GM19238 (cell line): Measurements from ENCODE around the gene IRAK3.
"Not testable (repeated sequence)": the region's sequence is repeated elsewhere in the genome, so short reads cannot be mapped to it uniquely, and the experiment has no call there.

Experiments used
- DNase-seq: peaks from one replicate; pipeline ENCODE4 v3.0.0; 2011; ENCODE audit warnings: low spot score; ENCODE audit not compliant: insufficient read length

IRAK3 gene

DNA sequence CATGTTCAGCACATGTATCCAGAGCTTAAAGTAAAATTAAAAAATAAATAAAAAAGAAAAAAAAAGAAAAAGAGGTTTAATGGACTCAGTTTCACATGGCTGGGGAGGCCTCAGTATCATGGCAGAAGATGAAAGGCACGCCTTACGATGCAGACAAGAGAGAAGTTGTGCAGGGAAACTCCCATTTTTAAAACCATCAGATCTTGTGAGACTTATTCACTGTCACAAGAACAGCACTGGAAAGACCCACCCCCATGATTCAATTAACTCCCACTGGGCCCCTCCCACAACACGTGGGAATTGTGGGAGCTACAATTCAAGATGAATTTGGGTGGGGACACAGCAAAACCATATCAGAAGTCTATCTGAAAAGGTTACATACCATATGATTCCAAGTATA lies 24.0 kb downstream of the IRAK3 start:
- not testable (repeated sequence) for DNase-seq

GRCh38 chr12:66217342-66217917 lies 28.4 kb downstream of the IRAK3 start:
- no peak for DNase-seq

- no peak for DNase-seq
These were observed 39.4 kb downstream of the IRAK3 start for GRCh38 chr12:66228462-66228861.

DNA sequence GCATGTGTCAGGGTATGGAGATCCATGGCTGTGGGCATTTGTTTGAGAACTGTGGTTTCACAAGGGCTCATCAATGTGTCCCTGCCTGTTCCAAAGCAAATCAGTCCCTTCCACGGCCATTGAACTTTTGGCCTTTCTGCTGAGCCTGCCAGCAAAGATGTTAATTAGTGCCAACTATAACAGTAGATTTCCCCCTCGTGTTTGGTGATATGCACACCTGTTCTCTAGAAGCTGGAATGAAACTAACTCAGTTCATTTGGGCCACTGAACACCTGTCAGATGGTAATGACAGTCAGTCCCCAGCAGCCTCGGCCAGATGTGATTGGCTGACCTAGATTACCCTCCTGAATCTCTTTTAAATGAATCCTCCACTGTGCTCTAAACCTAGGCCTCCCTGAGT lies 43.2 kb downstream of the IRAK3 start:
- peak; percentile 14 for DNase-seq

DNA sequence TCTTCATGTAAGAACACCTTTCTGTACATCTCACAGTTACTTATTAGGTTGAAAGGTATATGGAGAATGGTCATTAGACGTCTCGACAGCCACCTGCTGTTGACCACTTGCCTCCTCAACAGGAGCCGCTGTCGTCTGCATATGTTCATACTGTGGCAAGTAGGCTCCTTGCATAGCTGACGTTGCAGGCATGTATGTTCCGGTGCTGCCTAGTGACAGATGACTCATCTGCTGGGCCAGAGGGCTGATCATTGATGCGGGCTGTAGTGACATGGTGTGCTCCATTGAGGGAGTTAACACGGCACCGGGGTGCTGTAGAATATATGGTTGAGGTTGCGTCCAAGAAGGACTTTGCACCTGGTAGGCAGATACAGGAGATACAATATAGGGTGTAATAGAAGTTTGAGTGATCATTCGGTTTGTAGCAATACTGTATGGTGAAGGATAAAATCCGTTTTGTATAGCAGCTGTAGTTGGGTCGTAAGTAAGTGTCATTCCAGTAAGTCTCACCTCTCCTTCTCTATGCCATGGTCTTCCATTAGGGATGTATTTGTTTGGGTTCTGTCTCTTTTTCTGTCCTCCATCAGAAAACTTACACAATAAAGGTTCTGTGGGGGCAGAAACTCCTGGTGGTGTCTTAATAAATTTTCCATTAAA lies 45.2 kb downstream of the IRAK3 start:
- DNase-seq: not testable (repeated sequence)

GRCh38 chr12:66234773-66235625 lies 46.0 kb downstream of the IRAK3 start:
- peak; percentile 45 for DNase-seq

DNA sequence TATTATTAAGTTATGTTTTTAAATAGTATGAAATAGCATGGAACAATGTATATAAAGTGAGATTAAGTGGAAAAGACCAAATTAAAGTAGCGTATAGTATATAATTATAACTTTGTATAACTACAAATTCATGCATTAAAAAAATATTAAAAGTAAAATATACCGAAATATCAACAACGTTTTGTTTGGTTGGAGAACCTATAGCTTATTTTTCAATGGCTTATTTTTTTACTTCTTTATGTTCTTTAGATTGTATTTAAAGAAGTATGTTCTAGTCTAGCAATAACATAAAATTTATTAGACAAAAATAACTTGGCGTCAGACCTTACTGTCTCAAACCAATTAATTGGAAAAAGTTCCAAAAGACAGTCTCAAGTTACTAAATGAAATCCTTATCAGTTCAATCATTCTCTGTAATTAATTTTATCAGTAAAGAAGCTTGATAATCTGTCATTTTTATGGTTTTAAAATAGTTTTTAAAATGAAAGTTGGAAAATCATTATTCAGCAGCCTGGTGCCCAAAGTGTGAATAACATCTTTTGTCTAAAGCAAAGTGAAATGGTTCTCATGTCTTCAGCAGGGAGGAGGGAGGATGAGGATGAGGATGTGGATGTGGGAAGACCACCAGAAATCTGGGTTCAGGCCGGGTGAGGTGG lies 46.7 kb downstream of the IRAK3 start:
- DNase-seq: no peak

- not testable (repeated sequence) for DNase-seq
These were observed 47.3 kb downstream of the IRAK3 start for GRCh38 chr12:66236282-66236675.

- peak; percentile 12 for DNase-seq
These were observed 48.0 kb downstream of the IRAK3 start for GRCh38 chr12:66236969-66237368.

DNA sequence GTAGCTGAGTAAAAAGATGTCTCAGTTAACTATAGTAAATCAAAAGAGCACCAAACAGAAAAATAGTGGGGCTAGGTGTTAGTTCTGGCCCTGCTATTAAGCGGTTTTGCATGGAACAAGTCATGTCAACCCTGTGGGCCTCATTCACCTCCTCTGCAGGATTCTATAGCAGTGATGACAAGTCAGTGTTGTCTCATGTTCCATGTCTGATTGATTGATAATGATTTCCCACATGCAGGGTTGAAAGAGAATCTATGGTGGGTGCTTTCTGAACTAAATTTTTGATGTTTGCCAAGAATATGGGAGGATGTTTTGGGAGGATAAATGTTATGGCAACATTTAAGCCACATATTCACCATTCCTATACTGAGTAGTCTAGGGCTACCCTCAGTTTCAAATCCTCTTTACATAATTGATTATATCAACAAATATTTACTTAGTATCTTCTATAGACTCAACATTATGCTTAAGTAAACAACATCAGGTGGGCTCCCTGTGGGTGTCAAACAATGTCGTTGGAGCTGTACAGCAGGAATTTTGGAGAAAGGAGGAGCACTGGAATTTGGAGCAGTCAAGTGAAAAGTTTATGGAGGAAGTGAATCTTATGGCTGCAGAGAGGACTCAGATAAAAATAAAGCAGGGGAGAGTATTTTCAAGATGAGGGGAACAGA lies 48.6 kb downstream of the IRAK3 start:
- DNase-seq: no peak

GRCh38 chr12:66239295-66239694 lies 50.3 kb downstream of the IRAK3 start:
- DNase-seq: no peak

- DNase-seq: no peak
These were observed 51.2 kb downstream of the IRAK3 start for GRCh38 chr12:66240096-66240820.

DNA sequence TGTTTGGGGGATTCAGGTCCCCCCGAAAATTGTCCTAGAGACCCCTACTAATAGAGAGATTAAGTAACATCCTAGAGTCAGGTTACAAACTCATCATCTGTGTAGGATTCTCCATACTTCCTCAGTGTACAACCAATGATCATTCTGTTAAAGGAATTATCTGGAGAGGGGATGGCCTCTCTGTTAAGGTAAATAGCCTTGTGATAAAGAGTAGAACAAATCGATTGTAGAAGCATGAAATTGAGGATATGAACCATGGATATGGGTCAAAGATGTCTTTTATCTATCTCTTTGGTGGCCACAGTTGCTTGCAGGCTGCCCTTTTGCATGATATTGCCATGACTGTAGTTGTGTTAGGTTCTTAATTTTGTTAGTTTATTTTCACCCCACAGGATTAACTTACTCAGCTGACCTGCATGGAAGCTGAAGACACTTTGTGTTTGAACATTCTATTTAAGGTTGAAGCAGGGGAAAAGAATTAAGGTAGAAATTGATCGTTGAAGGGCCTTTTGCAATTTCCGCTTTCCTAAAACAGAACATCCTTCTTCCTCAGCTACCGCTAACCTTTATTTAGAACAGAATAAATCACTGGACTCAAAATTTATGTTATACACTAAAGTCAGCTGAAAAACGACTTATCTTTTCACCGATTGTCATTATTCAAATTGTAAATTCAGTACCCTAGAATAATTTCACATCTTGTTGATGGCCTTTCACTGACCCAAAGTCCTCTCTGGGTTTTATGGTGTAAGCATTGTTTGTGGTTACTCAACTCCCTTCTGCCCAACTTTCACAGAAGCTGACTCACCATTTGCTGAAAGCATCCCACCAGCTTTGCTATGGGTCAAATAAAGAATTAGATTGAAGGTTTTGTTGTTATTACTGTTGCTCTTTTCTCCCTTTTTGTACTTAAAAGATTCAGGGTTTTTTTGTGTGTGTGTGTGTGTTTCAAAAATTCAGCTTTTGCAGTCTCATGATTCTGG lies 52.3 kb downstream of the IRAK3 start:
- DNase-seq: no peak

DNA sequence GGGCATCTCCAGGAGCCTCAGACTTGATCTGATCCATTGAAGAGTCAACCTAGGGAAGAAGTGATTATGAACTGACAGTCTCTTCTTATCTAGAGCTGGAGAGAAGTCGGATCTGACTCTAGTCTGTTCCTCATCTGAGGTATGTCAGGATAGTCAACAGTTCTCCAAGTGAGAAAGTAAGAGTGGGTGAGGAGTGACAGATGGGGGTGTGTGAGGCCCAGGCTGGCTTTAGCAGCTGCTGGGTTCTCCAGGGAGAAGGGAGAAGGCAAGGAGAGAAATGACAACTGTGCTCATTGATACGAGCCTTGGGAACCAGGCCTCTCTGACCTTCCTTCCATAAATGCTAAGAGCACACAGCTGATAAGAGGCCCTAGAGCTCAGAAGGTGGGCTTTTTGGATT lies 53.3 kb downstream of the IRAK3 start:
- no peak for DNase-seq

GRCh38 chr12:66243911-66244310 lies 54.9 kb downstream of the IRAK3 start:
- DNase-seq: no peak

GRCh38 chr12:66244446-66244845 lies 55.4 kb downstream of the IRAK3 start:
- DNase-seq: no peak

- no peak for DNase-seq
These were observed 58.7 kb downstream of the IRAK3 start for GRCh38 chr12:66247741-66248140.

DNA sequence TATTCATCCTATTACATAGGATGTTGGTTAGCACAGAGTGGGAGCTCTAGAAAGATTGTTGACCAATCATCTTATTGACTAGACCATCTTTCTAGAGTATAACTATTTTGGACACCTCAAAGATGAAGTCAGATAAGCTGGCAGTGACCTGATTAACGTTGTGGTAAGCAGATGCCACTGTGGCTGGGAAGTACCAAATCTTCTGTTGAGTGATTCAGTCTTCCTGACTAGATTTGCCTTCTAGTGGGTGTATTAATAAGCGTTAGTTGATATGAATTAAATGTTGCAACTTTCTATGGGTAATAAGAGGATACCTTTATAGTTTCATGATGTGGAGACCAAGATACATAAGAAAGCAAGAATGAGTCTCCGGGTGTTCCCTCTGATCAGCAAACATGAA lies 62.0 kb downstream of the IRAK3 start:
- no peak for DNase-seq

- no peak for DNase-seq
These were observed 63.8 kb downstream of the IRAK3 start for GRCh38 chr12:66252771-66253170.

- no peak for DNase-seq
These were observed 66.7 kb downstream of the IRAK3 start for GRCh38 chr12:66255737-66256136.
